Kasumi-1 (cell line): ENCODE measurements around the gene CDC42BPA.
"Not testable (repeated sequence)": the region's sequence is repeated elsewhere in the genome, so short reads cannot be mapped to it uniquely, and the experiment has no call there.

Source experiments
- DNase-seq, 2 experiments: peaks; one replicate each; lab custom pipeline; 2025; lab: John Stamatoyannopoulos, UW

CDC42BPA gene

GRCh38 chr1:226962421-226963391, 355.6 kb downstream of the CDC42BPA start:
- DNase-seq = no peak

- DNase-seq = no peak
Measured at GRCh38 chr1:226960944-226961765, 357.1 kb downstream of the CDC42BPA start.

GRCh38 chr1:226960256-226960655, 358.0 kb downstream of the CDC42BPA start:
- DNase-seq = no peak

- no peak for DNase-seq
Measured at GRCh38 chr1:226958300-226958699, 360.0 kb downstream of the CDC42BPA start.

GRCh38 chr1:226957714-226958113, 360.6 kb downstream of the CDC42BPA start:
- DNase-seq = no peak

- DNase-seq = no peak
Measured at GRCh38 chr1:226956942-226957713, 361.2 kb downstream of the CDC42BPA start.

- DNase-seq = not testable (repeated sequence)
Measured at GRCh38 chr1:226955857-226956256, 362.4 kb downstream of the CDC42BPA start.

- no peak for DNase-seq
Measured at GRCh38 chr1:226954777-226955176, 363.5 kb downstream of the CDC42BPA start.

- no peak for DNase-seq
Measured at GRCh38 chr1:226954337-226954736, 364.0 kb downstream of the CDC42BPA start.

GRCh38 chr1:226953175-226953800, 365.0 kb downstream of the CDC42BPA start:
- no peak for DNase-seq

- DNase-seq = no peak
Measured at GRCh38 chr1:226952118-226952441, 366.2 kb downstream of the CDC42BPA start.

- no peak for DNase-seq
Measured at GRCh38 chr1:226951286-226952117, 366.8 kb downstream of the CDC42BPA start.

- no peak for DNase-seq
Measured at GRCh38 chr1:226950871-226951270, 367.4 kb downstream of the CDC42BPA start.

GRCh38 chr1:226950316-226950715, 368.0 kb downstream of the CDC42BPA start:
- DNase-seq = no peak

- DNase-seq = no peak
Measured at GRCh38 chr1:226949401-226949800, 368.9 kb downstream of the CDC42BPA start.

GRCh38 chr1:226948996-226949395, 369.3 kb downstream of the CDC42BPA start:
- DNase-seq = no peak

- no peak for DNase-seq
Measured at GRCh38 chr1:226948480-226948879, 369.8 kb downstream of the CDC42BPA start.

GRCh38 chr1:226948051-226948450, 370.2 kb downstream of the CDC42BPA start:
- DNase-seq = no peak

- DNase-seq = no peak
Measured at GRCh38 chr1:226946841-226947240, 371.5 kb downstream of the CDC42BPA start.

- no peak for DNase-seq
Measured at GRCh38 chr1:226946285-226946684, 372.0 kb downstream of the CDC42BPA start.

- DNase-seq = no peak
Measured at GRCh38 chr1:226945858-226946245, 372.4 kb downstream of the CDC42BPA start.
